ENCODE data around the gene NUDT22.

NUDT22 gene

DNA sequence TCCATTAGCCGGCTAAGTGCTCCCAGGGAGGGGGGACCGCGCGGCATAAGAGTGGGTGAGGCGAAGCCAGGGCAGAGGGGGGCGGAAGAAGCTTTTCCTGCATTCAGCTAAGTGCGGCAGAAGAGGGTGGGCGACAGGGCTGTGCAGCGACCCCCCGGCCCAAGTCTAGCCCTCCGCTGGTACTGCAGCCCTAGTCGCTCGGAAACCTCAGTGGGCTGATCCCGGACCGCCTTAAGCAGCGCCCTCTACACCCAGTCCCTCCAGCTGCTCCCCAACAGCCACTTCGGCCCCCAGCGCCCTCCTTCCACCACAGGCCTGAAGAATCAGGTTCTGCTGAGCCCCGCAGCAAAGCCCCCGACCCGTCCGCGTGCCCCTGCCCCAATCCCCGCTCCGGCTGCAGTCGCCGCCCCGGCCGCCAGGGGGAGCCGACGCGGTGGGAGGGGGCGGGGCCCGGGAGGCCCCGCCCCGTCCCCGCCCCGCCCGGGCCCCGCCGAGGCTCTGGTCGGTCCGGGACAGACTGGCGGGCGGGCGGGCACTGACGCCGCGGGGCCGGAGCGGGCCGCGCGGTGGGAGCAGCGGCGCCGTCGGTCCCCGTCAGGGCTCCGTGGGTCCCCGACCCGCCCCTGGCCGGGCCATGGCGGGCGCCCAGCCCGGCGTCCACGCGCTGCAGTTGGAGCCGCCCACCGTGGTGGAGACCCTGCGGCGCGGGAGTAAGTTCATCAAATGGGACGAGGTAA is 25.1 kb downstream of the NUDT22 start, which contains the start of gene PLCB3:
Gene PLCB3, plus strand, starts transcription at position 515 of the 737 bp plus-strand sequence. Its CDS starts 120 bp downstream, at position 635.
- H3K27ac ChIP-seq: peak within 1 kb of the TSS; percentile 97
- H3K4me1 ChIP-seq: peaks cover 66% of the 10 kb centered on the region
- H3K9me3 ChIP-seq: no peaks in the 10 kb centered on the region

DNA sequence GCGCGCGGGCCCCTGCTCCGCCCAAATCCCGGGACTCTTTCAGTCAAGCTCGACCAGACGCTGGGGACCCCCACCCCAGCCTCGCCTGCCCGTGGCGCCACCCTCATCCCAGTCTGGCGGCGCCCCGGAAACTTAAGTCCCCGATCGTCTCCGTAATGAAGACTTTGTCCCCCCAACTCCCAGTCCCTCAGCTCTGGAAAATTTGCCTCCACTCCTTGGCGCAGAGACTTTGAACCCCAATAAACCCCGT is 25.6 kb downstream of the NUDT22 start:
- Histone ChIP-seq H3K27me3 (no peaks in the 10 kb centered on the region), H3K36me3 (peaks cover 27% of the 10 kb centered on the region), H4K20me1 (peaks cover 33% of the 10 kb centered on the region), H3K4me3 (peak overlapping the region; percentile 92), H3K9me3 (no peaks in the 10 kb centered on the region), H3K4me2 (peak overlapping the region; percentile 97), H3K27ac (peak overlapping the region; percentile 97), H3K4me1 (peaks cover 66% of the 10 kb centered on the region), H3K9ac (peak overlapping the region; percentile 86)
- TF ChIP-seq Cebpa-rat (IDR thresholded peaks at IDR 0.05): no peak

More for the DNA sequence above, 25.1 kb downstream of the NUDT22 start, which contains the start of gene PLCB3:
- peak within 1 kb of the TSS; percentile 92 for H3K4me3 ChIP-seq
- H3K27me3 ChIP-seq: no peaks in the 10 kb centered on the region
- peak within 1 kb of the TSS; percentile 86 for H3K9ac ChIP-seq
- peaks cover 33% of the 10 kb centered on the region for H4K20me1 ChIP-seq
- TF ChIP-seq Cebpa-rat (IDR thresholded peaks at IDR 0.05): no peak
- peaks cover 22% of the 10 kb centered on the region for H3K36me3 ChIP-seq
- peak within 1 kb of the TSS; percentile 97 for H3K4me2 ChIP-seq

DNA sequence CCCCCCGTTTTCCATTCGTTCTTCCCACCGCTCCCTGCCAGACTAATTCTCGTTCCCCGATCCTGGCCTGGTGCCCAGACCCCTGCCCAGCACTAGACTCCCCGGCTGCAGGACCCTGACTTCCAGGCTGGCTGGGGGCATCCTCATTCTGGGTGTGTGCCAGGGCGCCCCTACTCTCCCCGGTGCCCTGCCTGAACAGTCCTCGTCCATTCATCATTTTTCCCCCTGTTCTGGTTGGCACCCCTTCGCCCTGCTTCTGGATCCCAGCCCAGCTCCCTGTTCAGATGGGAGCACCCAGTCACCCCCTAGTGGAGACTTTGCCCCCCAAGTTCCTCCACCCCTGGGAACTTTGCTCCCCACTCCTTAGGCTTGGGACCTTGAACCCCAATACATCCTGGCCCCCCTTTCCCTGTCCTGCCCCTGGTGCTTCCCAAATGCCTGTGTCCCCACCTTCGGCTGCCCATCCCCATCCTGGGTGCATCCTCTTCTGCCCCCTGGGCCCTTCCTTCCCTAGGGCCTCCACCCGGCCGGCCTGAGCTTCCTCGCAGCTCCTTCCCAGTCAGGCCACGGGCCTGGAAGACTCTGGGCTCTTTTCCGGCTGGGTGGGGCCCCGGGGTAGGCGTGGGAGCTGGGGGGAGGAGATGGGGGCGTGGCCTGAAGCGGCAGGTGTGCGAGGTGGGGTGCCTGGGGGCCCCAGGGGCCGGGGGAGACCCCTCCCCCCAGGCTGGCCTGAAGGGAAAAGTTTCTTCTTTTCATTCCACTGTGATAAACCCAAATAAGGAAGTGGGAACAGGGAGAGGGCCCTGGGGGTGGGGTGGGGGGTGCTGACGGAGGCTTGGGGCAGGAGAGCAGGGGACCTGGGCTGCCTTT is 26.2 kb downstream of the NUDT22 start:
- peaks cover 33% of the 10 kb centered on the region for H3K36me3 ChIP-seq
- peak overlapping the region; percentile 92 for H3K4me3 ChIP-seq
- no peaks in the 10 kb centered on the region for H3K27me3 ChIP-seq
- H3K27ac ChIP-seq: peak overlapping the region; percentile 97
- no peak for TF ChIP-seq Cebpa-rat (IDR thresholded peaks at IDR 0.05)
- H3K4me1 ChIP-seq: peaks cover 66% of the 10 kb centered on the region
- peaks cover 33% of the 10 kb centered on the region for H4K20me1 ChIP-seq
- peak overlapping the region; percentile 97 for H3K4me2 ChIP-seq
- H3K9ac ChIP-seq: peak overlapping the region; percentile 86
- H3K9me3 ChIP-seq: no peaks in the 10 kb centered on the region

DNA sequence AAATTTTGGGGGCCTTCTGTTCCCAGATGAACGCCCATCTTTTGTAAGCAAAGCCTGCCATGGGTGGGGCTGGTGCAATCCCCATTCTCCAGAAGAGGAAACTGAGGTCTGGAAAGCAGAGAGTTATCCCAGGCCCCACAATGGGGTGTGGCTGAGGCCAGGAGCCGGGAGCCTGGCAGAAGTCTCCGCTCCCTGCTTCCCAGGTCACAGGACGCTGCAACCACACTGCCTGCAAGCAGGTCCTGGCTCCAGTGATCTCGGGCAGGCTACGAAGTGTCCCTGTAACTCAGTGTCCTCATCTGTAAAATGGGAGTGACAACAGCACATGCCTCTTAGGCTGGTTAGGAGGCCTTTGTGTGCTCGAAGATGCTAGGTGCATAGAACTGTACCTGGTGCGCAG is 27.0 kb downstream of the NUDT22 start:
- no peak for TF ChIP-seq Cebpa-rat (IDR thresholded peaks at IDR 0.05)
- H3K4me1 ChIP-seq: peaks cover 58% of the 10 kb centered on the region
- peak overlapping the region; percentile 86; the same call in 1 of the 2 replicates for H3K9ac ChIP-seq
- H3K4me3 ChIP-seq: peak overlapping the region; percentile 92
- no peaks in the 10 kb centered on the region for H3K27me3 ChIP-seq
- H3K4me2 ChIP-seq: peak overlapping the region; percentile 97
- no peaks in the 10 kb centered on the region for H3K9me3 ChIP-seq
- peaks cover 41% of the 10 kb centered on the region for H3K36me3 ChIP-seq
- no peak overlapping the region for H3K27ac ChIP-seq
- H4K20me1 ChIP-seq: peaks cover 33% of the 10 kb centered on the region

DNA sequence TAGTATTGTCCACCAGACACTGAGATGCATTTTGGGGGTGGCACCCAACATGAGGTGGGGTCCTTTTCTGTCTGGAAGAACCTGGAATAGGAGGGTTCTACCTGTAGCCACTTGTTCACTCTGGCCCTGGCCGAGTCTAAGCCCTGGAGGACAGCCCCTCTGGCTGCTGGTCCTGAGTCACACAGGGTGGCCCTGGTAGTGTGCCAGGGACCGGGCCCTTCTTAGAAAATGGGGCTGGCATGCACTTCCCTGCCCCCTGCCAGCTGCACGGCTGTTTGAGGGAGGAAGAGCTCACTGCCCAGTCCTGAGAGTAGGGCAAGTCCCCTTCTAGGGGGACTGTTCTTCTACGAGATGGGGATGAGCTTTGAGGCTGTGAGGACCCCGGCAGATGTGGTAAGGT is 27.4 kb downstream of the NUDT22 start:
- H3K36me3 ChIP-seq: peaks cover 45% of the 10 kb centered on the region
- peak overlapping the region; percentile 92; the same call in 1 of the 2 replicates for H3K4me3 ChIP-seq
- H3K27ac ChIP-seq: peak overlapping the region; percentile 45

DNA sequence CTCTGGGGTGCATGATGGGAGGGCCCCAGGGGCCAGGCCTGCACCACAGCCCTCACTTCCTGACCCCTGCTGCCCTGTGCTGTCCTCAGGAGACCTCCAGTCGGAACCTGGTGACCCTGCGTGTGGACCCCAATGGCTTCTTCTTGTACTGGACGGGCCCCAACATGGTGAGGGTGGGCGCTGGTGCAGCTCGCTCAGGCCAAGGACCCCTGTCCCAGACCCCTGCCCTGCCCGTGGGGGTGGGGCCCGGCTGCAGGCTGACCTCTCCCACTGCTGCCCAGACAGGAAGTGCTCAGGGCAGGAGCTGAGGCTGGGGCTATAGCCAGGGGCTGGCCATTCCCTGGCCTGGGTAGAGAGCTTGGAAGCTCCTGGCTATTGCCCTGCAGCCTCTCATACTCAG is 28.3 kb downstream of the NUDT22 start:
- Histone ChIP-seq H3K4me1 (peaks cover 46% of the 10 kb centered on the region), H4K20me1 (peaks cover 33% of the 10 kb centered on the region), H3K4me2 (peak overlapping the region; percentile 97), H3K27me3 (no peaks in the 10 kb centered on the region), H3K9ac (peak overlapping the region; percentile 86; the same call in 1 of the 2 replicates), H3K4me3 (no peak overlapping the region), H3K9me3 (no peaks in the 10 kb centered on the region), H3K27ac (peak overlapping the region; percentile 45; the same call in 1 of the 2 replicates), H3K36me3 (peaks cover 54% of the 10 kb centered on the region)
- TF ChIP-seq Cebpa-rat (IDR thresholded peaks at IDR 0.05): no peak

More for the DNA sequence above, 27.4 kb downstream of the NUDT22 start:
- no peak for TF ChIP-seq Cebpa-rat (IDR thresholded peaks at IDR 0.05)
- Histone ChIP-seq H3K9me3 (no peaks in the 10 kb centered on the region), H3K9ac (peak overlapping the region; percentile 86; the same call in 1 of the 2 replicates), H4K20me1 (peaks cover 33% of the 10 kb centered on the region), H3K4me1 (peaks cover 54% of the 10 kb centered on the region), H3K4me2 (peak overlapping the region; percentile 97), H3K27me3 (no peaks in the 10 kb centered on the region)

DNA sequence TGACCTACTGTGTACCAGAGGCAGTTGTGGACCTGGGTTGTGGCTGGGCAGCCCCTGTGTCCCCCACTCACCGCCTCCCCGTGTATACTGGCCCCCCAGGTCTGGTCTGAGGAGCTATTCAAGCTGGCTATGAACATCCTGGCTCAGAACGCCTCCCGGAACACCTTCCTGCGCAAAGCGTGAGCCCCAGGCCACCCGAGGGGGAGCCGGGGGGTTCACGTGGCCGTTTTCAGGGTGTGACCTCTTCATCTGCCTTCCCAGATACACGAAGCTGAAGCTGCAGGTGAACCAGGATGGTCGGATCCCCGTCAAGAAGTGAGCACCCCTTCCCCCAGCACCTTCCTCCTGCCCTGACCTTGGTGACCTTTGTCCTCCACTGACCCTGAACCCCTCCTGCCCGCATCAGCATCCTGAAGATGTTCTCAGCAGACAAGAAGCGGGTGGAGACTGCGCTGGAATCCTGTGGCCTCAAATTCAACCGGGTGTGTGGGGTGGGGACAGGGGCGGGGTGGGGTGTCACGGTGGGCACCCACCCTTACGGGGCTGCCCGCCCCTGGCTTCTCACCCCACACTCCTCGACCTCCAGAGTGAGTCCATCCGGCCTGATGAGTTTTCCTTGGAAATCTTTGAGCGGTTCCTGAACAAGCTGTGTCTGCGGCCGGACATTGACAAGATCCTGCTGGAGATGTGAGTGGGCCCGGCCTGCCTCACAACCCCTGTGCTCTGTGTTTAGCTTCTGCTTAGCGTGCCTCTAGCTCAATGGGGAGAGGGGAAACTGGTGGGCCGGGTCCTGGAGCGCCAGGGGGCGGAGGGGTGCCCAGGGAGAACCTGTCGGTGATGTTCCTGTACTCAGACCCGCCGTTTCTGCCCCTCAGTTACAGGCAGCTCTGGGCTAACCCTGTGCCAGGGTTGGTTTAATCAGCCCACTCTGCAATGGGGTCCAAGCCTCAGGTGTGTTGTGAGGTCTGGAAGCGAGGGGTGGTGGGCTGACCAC is 29.4 kb downstream of the NUDT22 start:
- Histone ChIP-seq H3K27ac (no peak overlapping the region), H3K27me3 (no peaks in the 10 kb centered on the region), H3K9ac (no peak overlapping the region), H3K36me3 (peaks cover 65% of the 10 kb centered on the region), H3K4me1 (peaks cover 35% of the 10 kb centered on the region), H3K9me3 (no peaks in the 10 kb centered on the region), H3K4me2 (no peak overlapping the region), H3K4me3 (no peak overlapping the region), H4K20me1 (peaks cover 33% of the 10 kb centered on the region)
- TF ChIP-seq Cebpa-rat (IDR thresholded peaks at IDR 0.05): no peak

DNA sequence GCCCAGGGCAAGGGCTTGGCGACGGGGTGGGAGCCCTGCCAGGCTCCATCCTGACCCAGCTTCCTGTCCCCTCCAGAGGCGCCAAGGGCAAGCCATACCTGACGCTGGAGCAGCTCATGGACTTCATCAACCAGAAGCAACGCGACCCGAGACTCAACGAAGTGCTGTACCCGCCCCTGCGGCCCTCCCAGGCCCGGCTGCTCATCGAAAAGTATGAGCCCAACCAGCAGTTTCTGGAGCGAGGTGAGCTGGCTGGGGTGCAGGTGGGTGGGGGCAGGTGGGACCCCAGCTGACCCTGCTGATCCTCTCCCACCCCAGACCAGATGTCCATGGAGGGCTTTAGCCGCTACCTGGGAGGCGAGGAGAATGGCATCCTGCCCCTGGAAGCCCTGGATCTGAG is 30.2 kb downstream of the NUDT22 start:
- peaks cover 28% of the 10 kb centered on the region for H3K4me1 ChIP-seq
- H3K4me2 ChIP-seq: no peak overlapping the region
- no peak overlapping the region for H3K4me3 ChIP-seq
- H3K9me3 ChIP-seq: no peaks in the 10 kb centered on the region
- no peak overlapping the region for H3K9ac ChIP-seq
- TF ChIP-seq Cebpa-rat (IDR thresholded peaks at IDR 0.05): no peak
- H4K20me1 ChIP-seq: peaks cover 33% of the 10 kb centered on the region
- H3K36me3 ChIP-seq: peaks cover 71% of the 10 kb centered on the region
- no peaks in the 10 kb centered on the region for H3K27me3 ChIP-seq
- no peak overlapping the region for H3K27ac ChIP-seq

DNA sequence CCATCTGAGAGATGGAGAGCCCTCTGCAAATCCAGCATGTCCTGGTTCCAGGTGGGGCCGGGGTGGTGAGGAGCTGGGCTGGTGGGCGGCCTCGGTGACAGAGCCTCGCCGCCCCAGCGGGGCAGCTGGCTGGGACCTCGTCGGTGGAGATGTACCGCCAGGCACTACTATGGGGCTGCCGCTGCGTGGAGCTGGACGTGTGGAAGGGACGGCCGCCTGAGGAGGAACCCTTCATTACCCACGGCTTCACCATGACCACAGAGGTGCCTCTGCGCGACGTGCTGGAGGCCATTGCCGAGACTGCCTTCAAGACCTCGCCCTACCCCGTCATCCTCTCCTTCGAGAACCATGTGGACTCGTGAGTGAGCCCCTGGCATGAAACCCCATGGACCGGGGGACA is 32.3 kb downstream of the NUDT22 start:
- TF ChIP-seq Cebpa-rat (IDR thresholded peaks at IDR 0.05): no peak
- Histone ChIP-seq H3K9ac (no peak overlapping the region), H3K36me3 (peaks cover 92% of the 10 kb centered on the region)

More for the DNA sequence above, 32.3 kb downstream of the NUDT22 start:
- no peak overlapping the region for H3K4me3 ChIP-seq
- no peaks in the 10 kb centered on the region for H3K9me3 ChIP-seq
- peaks cover 18% of the 10 kb centered on the region for H4K20me1 ChIP-seq
- peaks cover 19% of the 10 kb centered on the region for H3K4me1 ChIP-seq
- no peak overlapping the region for H3K4me2 ChIP-seq
- no peaks in the 10 kb centered on the region for H3K27me3 ChIP-seq
- no peak overlapping the region for H3K27ac ChIP-seq

All from BLaER1 (cell line).